Measurements from ENCODE around the gene ADAM12. TPM values are rescaled to one million over a fixed set of nuclear protein-coding genes. Genes with fewer than 3 reads are reported as not detected.

Gene ADAM12
- total RNA-seq, 1 donor from 2014 or later: 100 TPM

DNA sequence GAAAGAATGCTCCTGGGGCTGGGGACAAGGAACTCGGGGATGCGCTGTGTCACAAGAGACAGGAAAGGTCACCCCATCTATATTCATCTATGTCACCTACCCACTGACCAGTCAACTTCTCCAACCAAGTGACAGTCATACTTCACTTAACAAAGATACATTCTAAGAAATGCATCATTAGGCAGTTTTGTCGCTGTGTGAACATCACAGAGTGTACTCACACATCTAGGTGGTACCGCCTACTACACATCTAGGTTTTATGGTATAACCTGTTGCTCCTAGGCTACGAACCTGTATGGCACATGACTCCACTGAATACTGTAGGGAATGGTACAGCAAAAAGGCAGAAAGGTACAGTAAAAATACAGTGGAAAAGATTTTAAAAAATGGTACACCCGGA is 3.8 kb upstream of the ADAM12 start:
- Histone ChIP-seq H3K9me3 (ENCODE audit: insufficient read depth, low read depth, low read length) (no peaks in the 10 kb centered on the region), H3K27ac (ENCODE audit: low read depth, low read length) (no peak overlapping the region), H3K79me2 (ENCODE audit: insufficient read depth, low read length) (peaks cover 16% of the 10 kb centered on the region), H2AFZ (ENCODE audit: low read depth, low read length) (no peak overlapping the region), H3K27me3 (ENCODE audit: insufficient read depth, low read length) (no peaks in the 10 kb centered on the region), H3K4me1 (ENCODE audit: insufficient read depth, low read length) (peaks cover 16% of the 10 kb centered on the region), H3K4me3 (ENCODE audit: insufficient read depth, low read depth, low read length) (no peak overlapping the region), H4K20me1 (ENCODE audit: insufficient read depth, low read length) (no peaks in the 10 kb centered on the region), H3K36me3 (ENCODE audit: insufficient read depth, low read length) (no peaks in the 10 kb centered on the region), H3K9ac (ENCODE audit: low read length) (no peak overlapping the region), H3K4me2 (ENCODE audit: low read length) (no peak overlapping the region)
- Mint-ChIP-seq H3K4me3 (ENCODE audit: unreplicated experiment) (no peak overlapping the region), H3K4me1 (ENCODE audit: low read depth, unreplicated experiment) (peaks cover 30% of the 10 kb centered on the region), H3K27ac (ENCODE audit: unreplicated experiment) (peak overlapping the region; percentile 92), H3K9me3 (ENCODE audit: unreplicated experiment) (peaks cover 22% of the 10 kb centered on the region), H3K27me3 (ENCODE audit: low read depth, unreplicated experiment) (no peaks in the 10 kb centered on the region), H3K36me3 (ENCODE audit: low read depth, unreplicated experiment) (peaks cover 7% of the 10 kb centered on the region)
- TF ChIP-seq, protein P1, sequence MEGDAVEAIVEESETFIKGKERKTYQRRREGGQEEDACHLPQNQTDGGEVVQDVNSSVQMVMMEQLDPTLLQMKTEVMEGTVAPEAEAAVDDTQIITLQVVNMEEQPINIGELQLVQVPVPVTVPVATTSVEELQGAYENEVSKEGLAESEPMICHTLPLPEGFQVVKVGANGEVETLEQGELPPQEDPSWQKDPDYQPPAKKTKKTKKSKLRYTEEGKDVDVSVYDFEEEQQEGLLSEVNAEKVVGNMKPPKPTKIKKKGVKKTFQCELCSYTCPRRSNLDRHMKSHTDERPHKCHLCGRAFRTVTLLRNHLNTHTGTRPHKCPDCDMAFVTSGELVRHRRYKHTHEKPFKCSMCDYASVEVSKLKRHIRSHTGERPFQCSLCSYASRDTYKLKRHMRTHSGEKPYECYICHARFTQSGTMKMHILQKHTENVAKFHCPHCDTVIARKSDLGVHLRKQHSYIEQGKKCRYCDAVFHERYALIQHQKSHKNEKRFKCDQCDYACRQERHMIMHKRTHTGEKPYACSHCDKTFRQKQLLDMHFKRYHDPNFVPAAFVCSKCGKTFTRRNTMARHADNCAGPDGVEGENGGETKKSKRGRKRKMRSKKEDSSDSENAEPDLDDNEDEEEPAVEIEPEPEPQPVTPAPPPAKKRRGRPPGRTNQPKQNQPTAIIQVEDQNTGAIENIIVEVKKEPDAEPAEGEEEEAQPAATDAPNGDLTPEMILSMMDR (IDR thresholded peaks at IDR 0.05; ENCODE audit: insufficient read depth, low read depth, low read length): no peak
- TF ChIP-seq EZH2 (IDR thresholded peaks at IDR 0.05; ENCODE audit: insufficient read depth, low read length): no peak
- FAIRE-seq: no peak
- no peak for DNase-seq (ENCODE audit: low read depth)

DNA sequence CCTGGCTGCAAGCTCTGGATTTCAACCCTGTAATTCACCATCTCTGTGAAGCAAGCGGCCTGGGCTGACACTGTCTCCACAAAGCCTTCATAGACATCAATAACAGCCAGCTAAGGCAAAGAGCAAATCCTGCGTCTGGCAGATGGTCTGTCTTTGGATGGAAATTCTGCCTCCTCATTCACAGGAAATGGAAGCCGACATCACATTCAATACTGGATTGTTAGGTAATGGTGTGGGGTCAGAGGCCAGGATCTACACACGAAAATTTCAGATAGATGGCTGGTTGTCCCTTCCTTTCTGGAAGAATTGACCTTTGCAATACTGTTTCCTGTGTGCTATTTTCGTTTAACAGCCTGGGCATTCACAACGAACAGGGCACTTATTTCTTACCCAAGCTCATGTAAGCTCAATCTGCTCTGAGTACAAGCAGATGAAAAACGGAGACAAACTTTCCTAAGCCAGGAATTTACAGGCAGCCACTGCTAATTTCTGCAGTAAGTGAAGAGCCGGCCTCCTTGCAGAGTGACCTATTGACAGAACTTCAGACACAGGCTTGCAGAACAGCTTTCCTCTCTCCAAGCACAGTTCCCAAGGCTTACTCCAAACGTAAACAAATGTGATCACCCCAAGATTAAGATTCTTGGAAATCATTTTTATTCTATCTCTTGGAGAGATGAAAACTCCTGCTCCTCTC is 3.1 kb upstream of the ADAM12 start:
- Histone ChIP-seq H3K4me3 (ENCODE audit: insufficient read depth, low read depth, low read length) (no peak overlapping the region), H3K4me2 (ENCODE audit: low read length) (peak overlapping the region; percentile 33), H3K9ac (ENCODE audit: low read length) (peak overlapping the region; percentile 40), H3K4me1 (ENCODE audit: insufficient read depth, low read length) (peaks cover 15% of the 10 kb centered on the region), H2AFZ (ENCODE audit: low read depth, low read length) (peak overlapping the region; percentile 35), H3K27me3 (ENCODE audit: insufficient read depth, low read length) (no peaks in the 10 kb centered on the region), H3K79me2 (ENCODE audit: insufficient read depth, low read length) (peaks cover 23% of the 10 kb centered on the region), H4K20me1 (ENCODE audit: insufficient read depth, low read length) (no peaks in the 10 kb centered on the region), H3K9me3 (ENCODE audit: insufficient read depth, low read depth, low read length) (no peaks in the 10 kb centered on the region), H3K27ac (ENCODE audit: low read depth, low read length) (peak overlapping the region; percentile 25), H3K36me3 (ENCODE audit: insufficient read depth, low read length) (no peaks in the 10 kb centered on the region)
- TF ChIP-seq, protein P1 (IDR thresholded peaks at IDR 0.05; ENCODE audit: insufficient read depth, low read depth, low read length): no peak
- TF ChIP-seq EZH2 (IDR thresholded peaks at IDR 0.05; ENCODE audit: insufficient read depth, low read length): no peak
- H3K4me1 Mint-ChIP-seq (ENCODE audit: low read depth, unreplicated experiment): peaks cover 28% of the 10 kb centered on the region
- no peak for DNase-seq (ENCODE audit: low read depth)
- FAIRE-seq: peak; percentile 13
- H3K4me3 Mint-ChIP-seq (ENCODE audit: unreplicated experiment): no peak overlapping the region
- peaks cover 22% of the 10 kb centered on the region for H3K9me3 Mint-ChIP-seq (ENCODE audit: unreplicated experiment)
- peaks cover 7% of the 10 kb centered on the region for H3K36me3 Mint-ChIP-seq (ENCODE audit: low read depth, unreplicated experiment)
- H3K27me3 Mint-ChIP-seq (ENCODE audit: low read depth, unreplicated experiment): no peaks in the 10 kb centered on the region
- H3K27ac Mint-ChIP-seq (ENCODE audit: unreplicated experiment): peak overlapping the region; percentile 92

DNA sequence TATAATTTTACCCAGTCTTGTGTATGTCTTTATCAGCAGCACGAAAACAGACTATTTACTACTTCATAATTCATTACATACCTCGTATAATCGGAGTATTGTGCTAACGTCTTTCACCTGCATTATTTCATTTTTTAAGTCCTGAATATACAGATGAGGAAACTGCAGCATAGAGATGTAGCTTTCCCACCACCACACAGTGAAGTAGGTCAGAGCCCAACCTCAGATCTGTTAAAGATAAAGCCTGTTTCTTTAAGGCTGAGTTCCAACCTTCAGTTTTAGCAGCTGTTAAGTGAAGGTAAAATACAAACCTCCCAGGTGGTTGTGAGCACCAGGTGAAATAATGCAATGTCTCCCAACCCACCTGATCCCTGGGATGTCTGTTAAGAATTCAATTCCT is 2.0 kb upstream of the ADAM12 start:
- Histone ChIP-seq H3K4me2 (ENCODE audit: low read length) (no peak overlapping the region), H3K4me3 (ENCODE audit: insufficient read depth, low read depth, low read length) (no peak overlapping the region), H3K9ac (ENCODE audit: low read length) (no peak overlapping the region), H3K4me1 (ENCODE audit: insufficient read depth, low read length) (peaks cover 25% of the 10 kb centered on the region), H3K36me3 (ENCODE audit: insufficient read depth, low read length) (no peaks in the 10 kb centered on the region), H3K27me3 (ENCODE audit: insufficient read depth, low read length) (no peaks in the 10 kb centered on the region), H2AFZ (ENCODE audit: low read depth, low read length) (no peak overlapping the region), H3K79me2 (ENCODE audit: insufficient read depth, low read length) (peaks cover 33% of the 10 kb centered on the region), H4K20me1 (ENCODE audit: insufficient read depth, low read length) (no peaks in the 10 kb centered on the region), H3K27ac (ENCODE audit: low read depth, low read length) (no peak overlapping the region), H3K9me3 (ENCODE audit: insufficient read depth, low read depth, low read length) (no peaks in the 10 kb centered on the region)
- Mint-ChIP-seq H3K4me1 (ENCODE audit: low read depth, unreplicated experiment) (peaks cover 32% of the 10 kb centered on the region), H3K27ac (ENCODE audit: unreplicated experiment) (peak overlapping the region; percentile 92), H3K9me3 (ENCODE audit: unreplicated experiment) (peaks cover 16% of the 10 kb centered on the region), H3K36me3 (ENCODE audit: low read depth, unreplicated experiment) (peaks cover 11% of the 10 kb centered on the region), H3K4me3 (ENCODE audit: unreplicated experiment) (no peak overlapping the region), H3K27me3 (ENCODE audit: low read depth, unreplicated experiment) (no peaks in the 10 kb centered on the region)
- no peak for DNase-seq (ENCODE audit: low read depth)
- no peak for TF ChIP-seq EZH2 (IDR thresholded peaks at IDR 0.05; ENCODE audit: insufficient read depth, low read length)
- TF ChIP-seq, protein P1 (IDR thresholded peaks at IDR 0.05; ENCODE audit: insufficient read depth, low read depth, low read length): no peak
- FAIRE-seq: no peak

Measured in astrocyte (in vitro differentiated cells and primary cell).